GM18870 (cell line): ENCODE measurements around the gene GREB1L.
"Not testable (repeated sequence)": the region's sequence is repeated elsewhere in the genome, so short reads cannot be mapped to it uniquely, and the experiment has no call there.

Experiments used
- ATAC-seq: cut with Tn5 transposase; IDR thresholded peaks from one replicate; pipeline ENCODE4 v1.9.1; 2021; ENCODE audit warnings: moderate library complexity; ENCODE audit not compliant: unreplicated experiment

The GREB1L gene

DNA sequence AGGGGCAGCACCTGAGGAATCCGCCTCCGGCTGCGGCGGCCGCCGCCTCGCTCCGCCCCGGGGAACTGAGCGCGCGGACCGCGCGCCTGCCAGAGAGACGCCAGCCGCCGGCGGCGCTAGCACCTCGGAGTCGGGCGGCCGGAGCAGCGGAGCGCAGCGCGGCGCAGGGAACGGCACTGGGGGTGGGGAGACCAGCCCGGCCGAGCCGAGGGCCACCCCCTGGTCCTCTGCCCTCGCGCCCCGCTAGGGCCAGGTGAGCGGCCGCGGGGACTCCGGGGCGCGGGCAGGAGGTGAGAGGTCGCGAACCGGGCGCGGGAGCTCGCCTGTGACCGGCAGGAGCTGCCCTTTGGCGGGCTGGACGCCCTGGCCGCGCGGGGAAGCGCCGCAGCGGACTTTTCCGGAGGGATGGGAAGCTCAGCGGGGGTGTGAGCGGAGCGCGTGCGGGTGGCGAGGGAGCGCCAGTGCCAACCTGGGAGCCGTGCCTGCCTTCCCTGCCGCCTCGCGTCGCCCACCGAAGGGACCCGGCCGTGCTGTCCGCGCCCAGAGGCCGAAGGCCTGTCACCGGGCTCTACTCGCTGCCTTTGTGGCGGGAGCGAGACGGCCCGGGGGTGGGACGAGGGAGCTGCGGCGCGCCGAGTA lies at the start of gene GREB1L:
Gene GREB1L, plus strand, starts transcription at position 92 of the 639 bp plus-strand sequence. CDS start 141,287 bp downstream, outside the sequence.
- ATAC-seq, result no peak

DNA sequence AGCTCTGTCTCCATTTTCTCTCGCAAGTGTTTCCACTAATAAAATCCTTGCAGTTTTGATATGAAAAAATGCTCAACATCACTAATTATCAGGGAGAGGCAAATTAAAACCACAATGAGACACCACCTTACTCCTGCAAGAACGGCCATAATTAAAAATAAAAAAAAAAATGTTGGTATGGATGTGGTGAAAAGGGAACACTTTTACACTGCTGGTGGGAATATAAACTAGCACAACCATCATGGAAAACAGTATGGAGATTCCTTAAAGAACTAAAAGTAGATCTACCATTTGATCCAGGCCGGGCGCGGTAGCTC lies 49.8 kb upstream of the GREB1L start:
- no peak for ATAC-seq

DNA sequence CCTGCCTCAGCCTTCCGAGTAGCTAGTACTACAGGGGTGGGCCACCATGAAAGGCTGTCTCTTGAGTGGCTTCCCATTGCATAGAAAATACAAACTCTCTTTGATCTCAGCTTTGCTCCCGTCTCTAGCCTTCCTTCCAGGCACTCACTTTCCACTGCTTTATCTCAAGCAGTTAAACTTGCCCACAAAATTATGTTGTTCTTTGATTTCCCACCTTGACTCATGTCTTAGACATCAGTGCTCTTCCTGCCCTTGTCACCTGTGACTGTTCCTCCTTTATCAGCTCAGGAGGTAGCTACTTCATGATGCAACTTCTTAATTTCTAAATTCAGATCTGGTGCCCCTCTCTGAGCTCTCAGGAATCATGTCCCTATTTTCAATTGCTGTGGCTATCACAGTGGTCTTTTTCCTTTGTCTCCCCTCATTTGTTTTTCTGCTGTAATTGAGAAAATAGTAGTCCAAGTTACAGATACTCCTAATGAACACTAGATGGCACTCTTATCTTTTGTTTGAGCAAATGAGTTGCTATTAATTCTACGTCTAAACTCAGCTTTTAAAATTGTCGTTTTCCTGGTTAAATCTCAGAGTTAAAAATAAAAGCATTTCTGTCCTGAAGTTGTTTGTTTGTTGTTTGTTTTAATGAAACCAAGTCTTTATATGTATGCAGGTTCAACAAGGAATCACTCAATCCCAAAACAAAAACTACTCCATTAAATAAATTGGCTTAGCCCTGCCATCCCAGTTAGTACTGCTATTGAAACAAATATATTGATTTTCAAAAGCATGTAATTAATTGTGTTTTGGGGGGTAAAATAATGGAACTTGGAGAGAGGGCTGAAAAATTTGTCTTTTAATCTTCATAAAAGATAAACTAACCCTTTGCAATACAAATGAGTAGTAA lies 46.9 kb upstream of the GREB1L start:
- ATAC-seq, result no peak

DNA sequence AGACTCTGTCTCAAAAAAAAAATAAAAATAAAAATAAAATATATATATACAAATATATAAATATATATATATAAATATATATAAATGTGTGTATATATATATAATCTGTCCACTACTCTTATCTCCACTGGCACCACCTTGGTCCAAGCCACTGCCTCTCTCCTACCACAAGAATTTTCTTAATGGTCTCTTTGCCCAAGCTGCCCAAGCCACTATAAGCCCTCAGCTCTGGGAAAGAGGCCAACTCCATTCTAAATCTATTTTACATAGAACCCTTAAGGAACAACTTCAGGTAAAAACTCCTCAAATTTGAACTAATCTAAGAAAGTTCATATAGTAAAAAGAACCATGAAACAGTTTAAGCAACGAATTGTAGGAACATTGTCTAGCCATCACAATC lies 45.6 kb upstream of the GREB1L start:
- no peak for ATAC-seq

DNA sequence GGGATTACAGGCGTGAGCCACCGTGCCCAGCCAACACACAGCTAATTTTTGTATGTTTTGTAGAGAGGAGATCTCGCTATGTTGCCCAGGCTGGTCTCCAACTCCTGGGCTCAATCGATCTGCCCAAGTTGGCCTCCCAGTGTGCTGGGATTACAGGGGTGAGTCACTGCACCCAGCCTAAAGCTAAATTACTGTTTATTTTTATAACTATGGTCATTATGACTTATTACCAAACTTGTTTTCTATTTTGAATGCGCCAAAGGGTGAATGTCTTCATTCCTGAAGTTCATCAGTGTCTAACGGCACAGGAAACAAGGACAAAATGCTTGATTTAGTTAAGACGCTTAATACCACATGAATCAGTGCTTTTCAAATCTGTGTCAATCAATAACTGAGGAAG lies 38.9 kb upstream of the GREB1L start:
- no peak for ATAC-seq

DNA sequence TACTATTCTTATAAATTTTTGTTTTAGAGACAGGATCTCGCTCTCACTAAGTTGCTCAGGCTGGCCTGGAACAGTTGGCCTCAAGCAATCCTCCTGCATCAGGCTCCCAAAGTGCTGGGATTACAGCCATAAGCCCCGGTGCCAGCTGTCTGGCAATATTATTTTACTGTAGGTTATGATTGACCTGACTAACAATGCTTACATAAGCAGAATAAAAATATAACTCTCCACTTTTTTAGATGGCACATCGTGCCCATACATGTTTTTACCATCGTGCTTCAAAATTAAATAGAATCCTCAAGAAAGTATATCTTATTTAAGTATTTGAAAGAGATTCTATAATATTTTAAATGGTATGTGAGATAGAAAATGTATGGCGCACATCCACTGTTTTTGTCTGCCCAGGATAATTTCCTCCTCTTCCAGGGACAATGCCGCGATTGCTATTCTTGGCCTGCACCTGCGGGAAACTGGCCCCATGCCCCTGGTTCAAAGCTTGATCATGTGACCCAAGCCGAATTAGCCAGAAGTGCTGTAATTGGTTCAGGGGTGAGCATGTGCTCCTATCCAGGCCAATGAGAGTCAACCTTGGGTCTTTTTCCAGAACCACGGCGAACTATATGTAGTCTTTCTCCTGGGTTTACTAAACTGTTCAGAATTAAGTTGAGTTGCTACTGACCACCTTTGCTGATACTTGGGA lies 38.3 kb upstream of the GREB1L start:
- no peak for ATAC-seq

DNA sequence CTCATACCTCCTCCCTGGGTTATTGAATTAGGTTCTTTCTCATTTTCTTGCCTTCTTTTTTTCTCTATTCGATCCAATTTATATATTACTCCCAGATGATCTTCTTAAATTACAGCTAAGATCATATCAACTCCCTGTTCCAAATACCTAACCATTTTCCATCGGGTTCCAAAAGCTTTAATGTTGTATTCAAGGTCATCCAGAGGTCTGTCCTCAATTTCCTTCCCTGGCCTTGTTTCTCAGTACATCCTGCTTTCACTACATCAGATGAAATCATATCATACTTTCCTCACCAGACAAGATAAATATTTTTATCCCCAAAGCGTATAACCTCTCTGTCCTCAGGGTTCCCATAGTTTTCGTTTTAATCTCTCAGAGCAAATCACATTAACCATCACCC lies 36.3 kb upstream of the GREB1L start:
- no peak for ATAC-seq

DNA sequence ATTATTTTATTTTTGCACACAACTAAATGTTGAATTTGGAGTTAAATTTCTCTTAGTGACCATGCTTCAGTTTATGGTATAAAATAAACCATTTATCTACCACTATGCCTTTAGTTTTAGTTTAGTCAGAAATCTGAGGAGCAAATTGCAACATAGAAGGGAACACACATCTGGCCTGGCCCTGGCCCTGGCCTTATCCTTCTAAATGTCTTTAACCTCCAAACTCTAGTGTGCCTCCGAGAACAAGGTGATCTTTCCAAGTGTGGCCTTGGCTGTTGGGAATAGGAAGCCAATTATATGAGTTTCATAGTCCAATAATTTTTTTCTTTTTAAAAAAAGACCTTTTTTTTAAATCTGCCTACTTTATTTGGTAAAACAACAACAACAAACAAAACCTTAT lies 31.8 kb upstream of the GREB1L start:
- no peak for ATAC-seq

DNA sequence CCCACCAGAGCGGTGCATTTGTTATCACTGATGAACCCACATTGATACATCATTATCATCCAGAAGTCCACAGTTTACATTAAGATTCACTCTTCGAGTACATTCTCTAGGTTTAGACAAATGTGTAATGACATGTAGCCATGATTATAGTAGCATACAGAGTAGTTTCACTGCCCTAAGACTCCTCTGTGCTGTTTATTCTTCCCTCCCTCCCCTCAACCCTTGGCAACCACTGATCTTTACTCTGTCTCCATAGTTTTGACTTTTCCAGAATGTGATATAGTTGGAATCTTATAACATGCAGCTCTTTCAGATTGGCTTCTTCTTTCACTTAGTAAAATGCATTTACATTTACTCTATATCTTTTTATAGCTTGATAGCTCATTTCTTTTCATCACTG lies 31.2 kb upstream of the GREB1L start:
- no peak for ATAC-seq

DNA sequence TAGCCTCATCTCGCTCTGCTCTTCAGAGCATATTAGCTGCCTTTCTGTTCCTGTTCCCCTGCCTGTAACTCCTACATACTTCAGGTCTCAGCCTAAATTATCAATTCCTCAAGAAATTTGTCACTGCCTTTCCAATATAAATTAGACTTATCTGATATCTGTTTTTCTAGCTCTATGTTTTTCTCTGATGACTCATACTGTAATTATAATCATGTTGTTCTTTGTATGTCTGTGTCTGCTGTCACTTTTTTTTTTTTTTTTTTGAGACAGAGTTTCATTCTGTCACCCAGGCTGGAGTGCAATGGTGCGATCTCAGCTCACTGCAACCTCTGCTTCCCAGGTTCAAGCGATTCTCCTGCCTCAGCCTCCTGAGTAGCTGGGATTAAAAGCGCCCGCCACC lies 27.6 kb upstream of the GREB1L start:
- not testable (repeated sequence) for ATAC-seq

DNA sequence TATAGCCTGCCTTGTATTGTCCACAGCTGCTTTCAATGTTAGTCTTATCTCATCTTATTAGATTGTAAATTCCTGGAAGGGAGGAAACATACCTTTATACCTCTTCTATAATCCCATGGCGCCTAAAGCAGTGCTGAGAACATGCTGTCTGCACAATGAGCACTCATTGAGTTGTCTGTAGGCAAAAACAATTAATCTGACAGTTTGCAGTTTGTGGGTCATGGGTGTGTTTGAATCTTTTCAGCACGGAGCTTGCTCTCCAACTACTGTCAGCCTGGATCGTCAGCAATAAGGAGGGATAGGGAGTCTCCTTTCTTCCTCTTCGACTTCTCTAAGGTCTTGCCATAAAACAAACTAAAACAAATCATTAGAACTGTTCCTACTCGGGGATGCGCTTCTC lies 26.5 kb upstream of the GREB1L start:
- ATAC-seq, result no peak

DNA sequence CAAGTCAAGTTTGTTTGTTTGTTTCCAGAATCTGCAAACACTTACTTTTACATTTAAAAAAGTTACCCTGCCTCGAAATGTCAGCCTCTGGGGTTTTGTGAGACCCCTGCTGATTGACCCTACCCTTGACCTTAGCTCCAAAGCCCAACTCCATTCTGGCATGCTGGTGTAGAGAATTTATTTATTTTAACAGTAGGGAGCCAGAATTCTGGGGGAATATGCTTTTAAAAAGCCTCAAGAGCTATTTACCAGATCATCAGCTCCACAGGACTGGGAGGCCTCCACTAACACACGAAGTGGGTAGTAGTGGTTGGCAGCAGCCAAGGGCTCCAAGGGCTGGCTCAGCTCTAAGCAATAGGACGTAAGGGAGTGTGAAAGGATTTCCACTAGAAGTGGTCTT lies 23.2 kb upstream of the GREB1L start:
- ATAC-seq, result no peak

DNA sequence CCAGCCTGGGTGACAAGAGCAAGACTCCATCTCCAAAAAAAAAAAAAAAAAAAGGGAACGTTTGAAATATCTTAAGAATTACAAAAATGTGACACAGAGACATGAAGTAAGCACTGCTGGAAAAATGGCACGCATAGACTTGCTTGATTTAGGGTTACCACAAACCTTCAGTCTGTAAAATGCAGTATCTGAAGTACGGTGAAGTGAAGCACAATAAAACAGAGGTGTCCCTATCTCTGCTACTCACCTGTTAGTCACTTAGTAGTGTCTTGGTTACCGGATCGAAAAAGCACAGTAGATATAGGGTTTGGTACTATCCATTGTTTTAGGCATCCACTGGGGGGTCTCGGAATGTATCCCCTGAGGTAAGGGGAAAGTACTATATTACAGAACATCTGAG lies 11.6 kb upstream of the GREB1L start:
- ATAC-seq, result no peak

DNA sequence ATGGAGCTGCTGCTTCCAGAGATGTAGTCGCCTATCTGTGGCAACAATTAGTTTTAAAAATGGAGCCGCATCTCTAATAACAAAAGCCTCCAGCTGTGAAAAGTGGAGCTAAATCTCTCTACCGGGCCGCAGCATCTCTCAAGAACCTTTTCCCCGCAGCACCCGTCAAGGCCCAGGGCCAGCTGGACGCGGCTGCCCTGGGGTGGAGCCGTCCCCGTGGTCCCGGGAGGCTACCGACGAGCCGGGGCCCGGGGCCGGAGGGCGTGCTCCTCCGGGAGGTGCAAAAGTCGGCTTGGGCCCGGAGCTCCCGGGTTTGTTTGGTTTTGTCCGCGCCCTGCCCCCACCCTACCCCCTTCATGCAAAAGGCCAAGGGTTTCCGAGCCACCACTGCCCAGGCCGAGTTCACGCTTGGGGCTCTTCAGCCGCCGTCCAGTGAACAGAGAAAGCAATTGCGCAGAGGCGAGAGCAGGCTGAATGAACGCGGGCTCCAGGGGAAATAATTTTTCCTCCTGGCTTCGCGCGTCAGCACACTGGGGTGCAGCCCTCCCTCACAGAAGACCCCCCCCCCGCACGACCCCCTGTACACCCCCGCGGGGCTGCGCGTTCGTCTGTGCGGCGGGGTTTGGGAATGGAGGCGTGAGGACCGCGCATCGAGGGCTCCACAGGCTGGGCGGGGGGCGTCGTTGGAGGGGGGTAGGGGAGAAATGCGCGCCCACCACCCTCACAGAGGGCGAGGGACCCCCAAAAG lies 557 bp upstream of the GREB1L start:
- no peak for ATAC-seq

DNA sequence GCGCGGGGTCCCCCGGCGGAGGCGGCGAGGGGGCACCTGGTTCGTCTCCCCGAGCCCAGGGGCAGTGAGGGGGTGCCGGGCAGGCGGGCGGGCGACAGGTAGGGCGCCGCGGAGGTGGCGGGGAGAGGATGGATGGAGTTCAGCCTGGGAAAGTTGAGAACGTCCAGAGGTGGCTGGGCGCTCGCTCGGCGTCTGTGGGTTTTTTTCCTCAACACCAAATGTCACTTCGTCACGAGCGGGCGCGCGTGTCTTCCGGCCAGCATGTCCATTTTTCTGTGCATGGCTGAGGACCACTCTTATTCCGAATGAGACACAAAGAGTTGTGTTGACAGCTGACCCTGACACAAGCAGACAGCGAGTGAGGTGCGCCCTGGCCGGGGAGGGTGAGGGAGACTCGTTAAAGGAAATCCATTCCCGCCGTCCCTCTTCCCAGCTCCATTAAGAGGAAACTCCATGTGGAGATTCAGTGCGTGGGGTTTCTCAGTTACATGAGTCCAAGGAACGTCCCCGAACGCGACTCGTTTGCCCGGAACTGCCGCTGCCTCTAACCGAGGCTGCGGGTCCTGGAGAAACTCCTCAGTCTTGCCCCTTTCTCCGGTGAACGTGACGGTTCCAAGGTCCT lies 859 bp downstream of the GREB1L start:
- ATAC-seq, result no peak

DNA sequence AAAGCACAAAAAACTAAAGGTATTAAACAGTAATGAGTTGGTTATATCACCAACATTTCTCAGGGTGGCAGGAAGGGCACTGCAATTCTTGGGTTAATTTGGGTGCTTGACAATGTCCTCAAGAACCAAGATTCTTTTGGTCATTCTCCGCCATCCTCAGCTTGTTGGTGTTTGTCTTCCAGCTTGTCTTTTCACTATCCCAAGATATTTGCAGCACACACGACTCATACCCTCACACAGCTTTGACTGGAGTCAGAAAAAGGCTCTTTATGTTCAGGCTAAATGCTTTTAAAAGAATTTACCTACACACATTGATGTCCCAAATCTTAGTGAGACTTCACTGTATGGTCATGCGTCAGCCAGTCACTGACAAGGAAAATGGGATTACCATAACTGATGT lies 12.5 kb downstream of the GREB1L start:
- no peak for ATAC-seq

DNA sequence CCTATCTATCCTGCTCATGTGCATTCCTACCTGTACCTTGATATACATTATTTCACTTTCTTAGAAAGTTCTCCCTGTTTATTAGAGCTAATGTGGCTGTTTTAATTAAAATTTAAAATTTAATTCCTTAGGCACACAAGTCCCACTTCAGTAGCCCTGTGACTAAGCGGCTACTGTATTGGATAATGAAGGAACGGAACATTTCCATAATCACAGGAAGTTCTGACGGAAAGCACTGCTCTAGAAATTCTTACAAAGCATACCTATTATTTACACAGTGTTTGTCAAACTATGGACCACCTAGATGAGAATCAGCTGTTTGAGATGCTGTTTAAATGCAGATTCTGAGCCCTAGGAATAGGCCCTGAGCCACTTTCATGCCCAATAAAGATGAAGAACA lies 13.2 kb downstream of the GREB1L start:
- ATAC-seq, result no peak

DNA sequence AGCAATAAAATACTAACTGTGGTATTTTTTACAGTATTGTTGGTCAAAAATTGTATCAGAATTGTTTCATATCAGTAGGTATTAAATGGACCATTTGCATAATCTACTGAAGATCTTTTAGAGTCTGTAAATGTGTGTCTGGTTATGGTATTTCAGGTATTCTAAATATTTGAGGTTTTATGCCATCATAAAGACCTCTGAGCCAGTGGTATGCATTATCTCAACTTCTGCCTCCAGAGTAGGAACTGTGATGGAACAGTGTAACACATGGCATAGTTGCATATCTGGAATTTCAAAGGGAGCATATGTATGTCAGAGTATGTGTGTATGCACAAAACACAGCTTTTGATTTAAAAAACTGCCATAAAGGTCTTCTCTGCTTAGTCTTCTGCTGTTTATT lies 15.4 kb downstream of the GREB1L start:
- no peak for ATAC-seq

DNA sequence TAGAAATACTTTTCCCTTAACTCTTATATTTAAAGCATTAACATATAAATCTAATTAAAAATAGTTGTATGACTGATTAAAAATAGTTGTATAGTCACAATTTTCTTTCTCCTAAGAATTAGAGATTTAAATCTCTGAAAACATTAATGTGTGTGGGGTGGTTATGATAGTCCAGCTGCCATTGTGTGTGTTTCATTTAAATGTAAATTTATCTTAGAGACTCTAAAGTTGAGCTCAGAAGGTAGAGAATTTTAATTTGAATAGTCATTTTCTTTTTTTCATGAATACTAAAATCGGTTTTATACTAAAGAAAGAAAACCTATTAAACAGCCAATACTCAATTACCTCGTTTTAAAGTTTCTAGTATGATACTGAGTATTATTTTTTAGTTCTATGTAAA lies 18.6 kb downstream of the GREB1L start:
- ATAC-seq, result no peak

DNA sequence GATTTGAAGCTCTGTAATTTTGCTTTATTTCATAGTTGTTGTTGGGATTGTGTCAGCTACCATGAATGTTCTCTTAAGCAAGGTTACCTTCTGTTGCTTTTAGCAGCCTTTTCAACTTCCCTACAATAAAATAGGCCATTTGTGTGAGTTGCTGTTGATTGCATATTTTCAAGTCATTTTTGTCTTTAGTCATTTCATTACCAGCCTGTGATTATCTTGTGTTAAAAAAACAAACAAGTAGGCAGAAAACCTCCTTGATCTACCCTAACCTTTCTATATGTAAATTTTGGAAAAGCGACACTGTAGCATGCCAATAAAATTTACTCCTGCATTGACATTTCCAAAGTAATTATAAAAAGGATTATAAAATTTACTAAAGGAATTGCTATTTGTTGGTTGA lies 19.3 kb downstream of the GREB1L start:
- no peak for ATAC-seq

DNA sequence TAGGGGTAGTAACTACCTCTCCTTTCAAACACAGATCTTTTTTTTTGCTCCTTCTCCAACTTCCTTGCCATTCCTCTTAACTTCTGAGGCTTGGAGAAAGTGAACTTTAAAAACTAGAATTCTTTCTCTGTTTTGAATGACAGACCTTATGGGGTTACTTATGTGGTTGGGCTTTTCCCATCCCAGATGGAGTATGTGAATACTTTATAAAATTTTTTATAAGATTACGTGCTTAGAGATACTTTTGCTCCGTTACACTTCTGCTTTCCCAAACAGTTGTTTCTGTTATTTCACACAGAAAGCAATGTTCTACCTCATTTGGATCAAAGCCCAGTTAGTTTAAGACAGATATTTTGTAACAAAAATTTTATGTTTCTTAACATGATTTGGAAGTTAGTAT lies 20.2 kb downstream of the GREB1L start:
- ATAC-seq, result no peak
